ENCODE measurements around the gene MAN2B2. TPM values are rescaled to one million over a fixed set of nuclear protein-coding genes. Genes with fewer than 3 reads are reported as not detected.

The MAN2B2 gene
- polyA plus RNA-seq, 1 experiment: 22.8 TPM

DNA sequence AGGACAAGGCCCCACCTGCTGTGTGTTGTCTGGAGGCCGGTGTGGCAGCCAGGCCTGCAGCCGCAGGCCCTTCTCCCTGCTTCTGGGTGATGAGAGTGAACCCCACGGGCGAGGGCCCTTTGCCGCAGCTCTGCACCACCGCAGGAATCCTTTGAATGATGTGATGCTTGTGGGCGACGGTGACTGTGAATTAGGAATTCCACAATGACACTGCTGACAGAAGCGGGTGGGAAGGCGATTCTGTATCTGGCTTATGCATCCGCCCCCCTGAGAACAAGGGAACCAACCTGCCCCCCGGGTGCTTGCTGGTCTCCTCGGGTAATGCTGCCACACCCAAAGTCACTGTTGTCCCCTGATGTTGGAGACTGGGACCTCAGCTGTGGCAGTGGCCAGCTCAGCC is 19.5 kb upstream of the MAN2B2 start:
- ChIA-PET POLR2A (no interaction called here), CTCF (no interaction called here)
- no peak overlapping the region for H3K27ac ChIP-seq (ENCODE audit: low read depth, low read length)
- DNase-seq (ENCODE audit: low read depth, low spot score): no peak
- no peaks in the 10 kb centered on the region; the same call in none of the 2 replicates for H3K9me3 ChIP-seq (ENCODE audit: control insufficient read depth, insufficient read depth, low read length)
- H3K4me3 ChIP-seq (ENCODE audit: low read depth, low read length): no peak overlapping the region
- peaks cover 38% of the 10 kb centered on the region for H3K27me3 ChIP-seq (ENCODE audit: control insufficient read depth, insufficient read depth, low read length)
- TF ChIP-seq, protein P1, sequence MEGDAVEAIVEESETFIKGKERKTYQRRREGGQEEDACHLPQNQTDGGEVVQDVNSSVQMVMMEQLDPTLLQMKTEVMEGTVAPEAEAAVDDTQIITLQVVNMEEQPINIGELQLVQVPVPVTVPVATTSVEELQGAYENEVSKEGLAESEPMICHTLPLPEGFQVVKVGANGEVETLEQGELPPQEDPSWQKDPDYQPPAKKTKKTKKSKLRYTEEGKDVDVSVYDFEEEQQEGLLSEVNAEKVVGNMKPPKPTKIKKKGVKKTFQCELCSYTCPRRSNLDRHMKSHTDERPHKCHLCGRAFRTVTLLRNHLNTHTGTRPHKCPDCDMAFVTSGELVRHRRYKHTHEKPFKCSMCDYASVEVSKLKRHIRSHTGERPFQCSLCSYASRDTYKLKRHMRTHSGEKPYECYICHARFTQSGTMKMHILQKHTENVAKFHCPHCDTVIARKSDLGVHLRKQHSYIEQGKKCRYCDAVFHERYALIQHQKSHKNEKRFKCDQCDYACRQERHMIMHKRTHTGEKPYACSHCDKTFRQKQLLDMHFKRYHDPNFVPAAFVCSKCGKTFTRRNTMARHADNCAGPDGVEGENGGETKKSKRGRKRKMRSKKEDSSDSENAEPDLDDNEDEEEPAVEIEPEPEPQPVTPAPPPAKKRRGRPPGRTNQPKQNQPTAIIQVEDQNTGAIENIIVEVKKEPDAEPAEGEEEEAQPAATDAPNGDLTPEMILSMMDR (IDR thresholded peaks at IDR 0.05; ENCODE audit: low read depth, low read length): no peak

DNA sequence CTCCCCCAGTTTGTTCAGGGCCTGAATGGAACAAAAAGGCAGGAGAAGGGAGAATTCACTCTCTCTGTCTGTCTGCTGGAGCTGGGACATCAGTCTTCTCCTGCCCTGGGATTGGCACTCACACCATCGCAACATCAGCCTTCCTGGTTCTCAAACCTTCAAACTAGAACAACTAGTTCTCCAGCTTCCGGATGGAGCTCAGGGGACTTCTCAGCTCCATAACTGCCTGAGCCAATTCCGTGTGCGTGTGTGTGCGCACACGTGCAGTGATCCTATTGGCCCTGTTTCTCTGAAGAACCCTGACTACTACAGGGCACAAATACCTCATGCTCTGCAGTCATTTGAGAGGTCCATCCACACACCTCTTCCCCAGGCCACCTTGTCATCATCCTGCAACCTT is 18.7 kb upstream of the MAN2B2 start:
- Histone ChIP-seq H3K4me3 (ENCODE audit: low read depth, low read length) (no peak overlapping the region), H3K9me3 (ENCODE audit: control insufficient read depth, insufficient read depth, low read length) (no peaks in the 10 kb centered on the region; the same call in none of the 2 replicates), H3K27me3 (ENCODE audit: control insufficient read depth, insufficient read depth, low read length) (peaks cover 43% of the 10 kb centered on the region), H3K27ac (ENCODE audit: low read depth, low read length) (no peak overlapping the region)
- POLR2A ChIA-PET: no interaction called here
- TF ChIP-seq, protein P1 (IDR thresholded peaks at IDR 0.05; ENCODE audit: low read depth, low read length): no peak
- CTCF ChIA-PET: no interaction called here
- no peak for DNase-seq (ENCODE audit: low read depth, low spot score)

DNA sequence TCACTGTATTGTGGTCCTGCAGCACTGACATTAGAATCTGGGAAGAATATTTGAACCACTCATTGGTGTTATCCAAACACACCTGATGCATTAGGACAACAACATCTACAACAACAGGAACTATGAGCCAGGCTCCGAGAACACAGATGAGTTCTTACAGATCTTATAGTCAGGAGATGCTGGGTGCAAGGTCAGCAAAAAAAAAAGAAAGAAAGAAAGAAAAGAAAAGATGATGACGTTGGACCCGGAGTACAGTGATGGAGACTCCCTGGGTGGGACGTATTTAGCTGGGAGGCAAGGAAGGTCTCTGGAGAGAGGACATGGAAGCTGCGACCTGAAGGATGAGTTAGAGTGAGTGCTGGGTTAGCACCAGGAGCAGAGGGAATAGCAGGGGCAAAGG is 17.8 kb upstream of the MAN2B2 start:
- TF ChIP-seq, protein P1 (IDR thresholded peaks at IDR 0.05; ENCODE audit: low read depth, low read length): no peak
- Histone ChIP-seq H3K27me3 (ENCODE audit: control insufficient read depth, insufficient read depth, low read length) (peaks cover 50% of the 10 kb centered on the region), H3K4me3 (ENCODE audit: low read depth, low read length) (no peak overlapping the region), H3K9me3 (ENCODE audit: control insufficient read depth, insufficient read depth, low read length) (no peaks in the 10 kb centered on the region), H3K27ac (ENCODE audit: low read depth, low read length) (no peak overlapping the region)
- CTCF ChIA-PET: no interaction called here
- DNase-seq (ENCODE audit: low read depth, low spot score): no peak
- POLR2A ChIA-PET: no interaction called here

DNA sequence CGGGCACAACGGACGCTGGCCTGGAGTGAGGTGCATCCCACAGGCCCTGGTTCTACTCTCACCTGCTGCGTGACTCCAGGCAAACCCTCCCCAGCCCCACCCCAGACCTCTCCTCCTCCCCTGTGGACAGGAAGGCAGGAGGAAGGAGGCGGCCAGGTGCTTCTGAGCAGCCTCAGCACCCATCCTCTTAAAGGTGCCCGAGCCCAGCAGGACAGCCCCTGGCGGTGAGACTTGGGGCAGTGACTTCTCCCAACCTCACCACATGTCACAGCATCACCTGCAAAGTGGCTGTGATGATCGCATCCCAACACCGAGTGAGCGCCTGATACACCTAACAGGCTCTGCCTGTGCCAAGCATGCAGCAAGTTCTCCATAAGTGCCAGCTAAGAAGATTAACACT is 17.1 kb upstream of the MAN2B2 start:
- CTCF ChIA-PET: no interaction called here
- Histone ChIP-seq H3K4me3 (ENCODE audit: low read depth, low read length) (no peak overlapping the region), H3K27ac (ENCODE audit: low read depth, low read length) (no peak overlapping the region), H3K9me3 (ENCODE audit: control insufficient read depth, insufficient read depth, low read length) (no peaks in the 10 kb centered on the region; the same call in 1 of the 2 replicates), H3K27me3 (ENCODE audit: control insufficient read depth, insufficient read depth, low read length) (peaks cover 53% of the 10 kb centered on the region)
- DNase-seq (ENCODE audit: low read depth, low spot score): no peak
- TF ChIP-seq, protein P1 (IDR thresholded peaks at IDR 0.05; ENCODE audit: low read depth, low read length): no peak
- POLR2A ChIA-PET: no interaction called here

DNA sequence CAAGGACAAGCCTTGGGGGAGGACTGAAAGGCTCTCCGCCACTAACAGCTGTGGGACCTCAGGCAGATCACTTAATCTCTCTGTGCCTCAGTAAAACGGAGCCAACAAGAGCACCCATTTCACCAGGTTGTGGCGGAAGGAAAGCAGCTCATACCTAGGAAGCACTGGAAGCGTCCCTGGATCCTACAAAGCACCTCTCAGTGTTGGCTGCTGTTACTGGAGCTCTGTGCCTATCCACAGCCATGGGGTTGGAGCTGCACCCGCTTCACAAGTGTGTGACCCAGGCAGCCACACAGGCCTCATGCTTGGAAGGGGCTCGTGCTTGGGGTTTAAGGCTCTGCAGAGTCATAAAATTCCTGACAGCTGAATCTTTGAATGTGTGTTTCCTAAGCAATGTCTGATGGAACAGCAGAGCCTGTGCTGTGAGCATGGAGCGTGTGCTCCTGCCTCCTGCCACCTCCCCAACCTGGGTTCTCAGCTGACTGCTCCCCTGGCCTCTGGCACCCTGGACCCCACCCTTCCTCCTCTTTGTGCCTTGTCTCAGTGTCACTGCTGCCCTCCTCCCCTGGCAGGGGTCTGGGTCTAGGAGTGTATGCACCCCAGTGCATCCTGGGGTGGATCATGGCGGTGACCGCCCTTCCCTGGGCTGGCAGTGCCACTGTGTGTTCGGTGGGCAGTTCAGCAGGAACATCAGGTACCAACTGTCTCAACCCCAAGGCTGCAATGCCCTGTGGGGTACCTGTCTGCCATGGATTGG is 14.4 kb upstream of the MAN2B2 start:
- CTCF ChIA-PET: interaction anchor here (0.6 to 1.1 kb wide), 2 partner anchors 254 to 311 kb away, joined by 3 to 4 read pairs; no protein-coding TSS in a partner anchor
- Histone ChIP-seq H3K9me3 (ENCODE audit: control insufficient read depth, insufficient read depth, low read length) (peaks cover 12% of the 10 kb centered on the region), H3K27me3 (ENCODE audit: control insufficient read depth, insufficient read depth, low read length) (peaks cover 72% of the 10 kb centered on the region), H3K4me3 (ENCODE audit: low read depth, low read length) (no peak overlapping the region), H3K27ac (ENCODE audit: low read depth, low read length) (no peak overlapping the region)
- POLR2A ChIA-PET: no interaction called here
- TF ChIP-seq, protein P1 (IDR thresholded peaks at IDR 0.05; ENCODE audit: low read depth, low read length): no peak
- DNase-seq (ENCODE audit: low read depth, low spot score): no peak
